Tibial artery (tissue), 4 donors: ENCODE data around the gene PTPRS.

Source experiments
- DNase-seq, 2 donors: peaks; one replicate each; pipeline ENCODE4 v3.0.0-alpha.2; 2019
- H3K27ac ChIP-seq, 2 donors: fragments of 200-600 bp; sonication (generic) in 1 of 2; 1 replicate in 1 of 2; 2 replicates in 1 of 2; pipeline ENCODE4 v1.5.1; 2018 to 2019; ENCODE audit warnings: mild to moderate bottlenecking in 1 of 2
- H3K27me3 ChIP-seq, 2 donors: fragments of 200-600 bp; sonication (generic) in 1 of 2; one replicate each; pipeline versions ENCODE4 v1.5.1 to v1.6.0; 2016 to 2019
- H3K36me3 ChIP-seq, 3 donors: fragments of 200-600 bp; sonication (generic) in 2 of 3; one replicate each; pipeline ENCODE4 v1.5.1; 2016 to 2019; ENCODE audit warnings: mild to moderate bottlenecking in 2 of 3
- H3K4me1 ChIP-seq, 4 donors: fragments of 200-600 bp; sonication (generic) in 2 of 4; 1 replicate in 3 of 4; 2 replicates in 1 of 4; pipeline ENCODE4 v1.5.1; 2016 to 2019
- H3K4me3 ChIP-seq, 2 donors: fragments of 200-600 bp; sonication (generic) in 1 of 2; 1 replicate in 1 of 2; 2 replicates in 1 of 2; pipeline ENCODE4 v1.5.1; 2018 to 2019; ENCODE audit warnings: mild to moderate bottlenecking in 2 of 2
- H3K9me3 ChIP-seq, 3 donors: fragments of 200-600 bp; sonication (generic) in 1 of 3; one replicate each; pipeline ENCODE4 v1.5.1; 2016 to 2019
- CTCF ChIP-seq, 2 experiments: fragments of 200-600 bp in 1 of 2; fragments of 450-650 bp in 1 of 2; IDR thresholded peaks; one replicate each; pipeline ENCODE4 v1.5.1; 2017 to 2019; ENCODE audit warnings: antibody characterized with exemption in 2 of 2, mild to moderate bottlenecking in 1 of 2, moderate library complexity in 1 of 2
- intact Hi-C: fragments of 100-400 bp; cut with DNase I; formaldehyde crosslinking; loops from one replicate; pipeline ENCODE4 v1.15.0; 2023; ENCODE audit warnings: low total_unique reads

The PTPRS gene

DNA sequence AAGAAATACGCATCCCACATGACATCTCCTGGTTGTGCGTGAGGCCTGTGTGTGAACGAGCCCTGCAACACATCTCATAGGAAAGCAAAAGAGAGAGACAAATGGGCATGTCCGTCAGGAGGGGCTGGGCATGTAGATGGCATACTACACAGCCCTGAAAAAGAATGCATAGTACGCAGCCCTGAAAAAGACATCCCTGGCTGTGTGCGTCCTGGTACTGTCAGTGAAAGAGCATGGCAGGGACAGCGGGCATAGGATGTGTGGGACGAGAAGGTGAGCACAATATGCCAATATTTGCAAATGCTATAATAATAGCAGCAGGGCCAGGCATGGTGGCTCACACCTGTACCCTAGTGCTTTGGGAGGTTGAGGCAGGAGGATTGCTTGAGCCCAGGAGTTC, 28.6 kb downstream of the PTPRS start:
- Histone ChIP-seq H3K4me1 (peaks cover 0 to 15% (median 6%) of the 10 kb centered on the region in 4 donors), H3K36me3 (no peaks in the 10 kb centered on the region), H3K27me3 (no peaks in the 10 kb centered on the region), H3K9me3 (no peaks in the 10 kb centered on the region), H3K4me3 (no peak overlapping the region), H3K27ac (no peak overlapping the region)
- intact Hi-C loops, result no loop called here
- no peak for TF ChIP-seq CTCF (IDR thresholded peaks at IDR 0.05)
- no peak for DNase-seq

DNA sequence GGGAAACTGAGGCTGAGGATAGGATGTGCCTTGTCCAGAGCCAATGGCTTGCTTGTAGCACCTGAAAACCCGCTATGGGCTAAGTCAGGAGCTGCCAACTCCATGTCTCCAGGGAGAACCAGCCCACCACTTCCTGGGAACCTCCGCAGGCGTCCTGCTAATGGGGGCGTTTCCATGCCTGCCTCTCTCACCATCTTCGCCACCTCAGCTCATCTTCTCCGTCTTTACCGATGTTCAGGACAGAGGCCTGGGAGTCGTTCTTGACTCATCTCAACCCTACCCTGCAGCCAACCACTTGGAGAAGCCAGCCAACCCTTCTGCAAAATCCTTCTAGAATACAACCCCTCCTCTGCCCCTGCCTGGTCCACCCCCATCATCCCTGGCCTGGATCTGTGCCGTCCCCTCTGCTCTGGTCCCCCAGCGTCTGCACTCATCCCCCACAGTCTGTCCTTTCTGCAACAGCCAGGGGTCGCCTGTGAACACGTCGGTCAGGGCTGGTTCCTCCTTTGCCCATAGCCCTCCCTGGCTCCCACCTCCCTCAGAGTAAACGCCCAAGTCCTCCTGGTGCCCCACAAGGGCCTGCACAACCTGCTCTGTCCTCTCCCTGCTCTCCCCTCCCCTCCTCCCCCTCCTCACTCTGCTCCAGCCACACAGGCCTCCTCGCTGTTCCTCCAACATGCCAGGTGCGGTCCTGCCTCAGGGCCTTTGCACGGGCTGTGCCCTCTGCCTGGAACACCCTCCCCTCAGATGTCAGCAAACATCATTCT, 31.0 kb downstream of the PTPRS start:
- H3K9me3 ChIP-seq, result no peaks in the 10 kb centered on the region
- peak overlapping the region; percentile 88 to 89 for H3K27ac ChIP-seq
- H3K4me1 ChIP-seq, result peaks cover 0 to 15% (median 6%) of the 10 kb centered on the region in 4 donors
- no peak overlapping the region for H3K4me3 ChIP-seq
- H3K27me3 ChIP-seq, result no peaks in the 10 kb centered on the region
- DNase-seq, result no peak
- H3K36me3 ChIP-seq, result no peaks in the 10 kb centered on the region
- intact Hi-C loops, result no loop called here
- TF ChIP-seq CTCF (IDR thresholded peaks at IDR 0.05), result no peak

DNA sequence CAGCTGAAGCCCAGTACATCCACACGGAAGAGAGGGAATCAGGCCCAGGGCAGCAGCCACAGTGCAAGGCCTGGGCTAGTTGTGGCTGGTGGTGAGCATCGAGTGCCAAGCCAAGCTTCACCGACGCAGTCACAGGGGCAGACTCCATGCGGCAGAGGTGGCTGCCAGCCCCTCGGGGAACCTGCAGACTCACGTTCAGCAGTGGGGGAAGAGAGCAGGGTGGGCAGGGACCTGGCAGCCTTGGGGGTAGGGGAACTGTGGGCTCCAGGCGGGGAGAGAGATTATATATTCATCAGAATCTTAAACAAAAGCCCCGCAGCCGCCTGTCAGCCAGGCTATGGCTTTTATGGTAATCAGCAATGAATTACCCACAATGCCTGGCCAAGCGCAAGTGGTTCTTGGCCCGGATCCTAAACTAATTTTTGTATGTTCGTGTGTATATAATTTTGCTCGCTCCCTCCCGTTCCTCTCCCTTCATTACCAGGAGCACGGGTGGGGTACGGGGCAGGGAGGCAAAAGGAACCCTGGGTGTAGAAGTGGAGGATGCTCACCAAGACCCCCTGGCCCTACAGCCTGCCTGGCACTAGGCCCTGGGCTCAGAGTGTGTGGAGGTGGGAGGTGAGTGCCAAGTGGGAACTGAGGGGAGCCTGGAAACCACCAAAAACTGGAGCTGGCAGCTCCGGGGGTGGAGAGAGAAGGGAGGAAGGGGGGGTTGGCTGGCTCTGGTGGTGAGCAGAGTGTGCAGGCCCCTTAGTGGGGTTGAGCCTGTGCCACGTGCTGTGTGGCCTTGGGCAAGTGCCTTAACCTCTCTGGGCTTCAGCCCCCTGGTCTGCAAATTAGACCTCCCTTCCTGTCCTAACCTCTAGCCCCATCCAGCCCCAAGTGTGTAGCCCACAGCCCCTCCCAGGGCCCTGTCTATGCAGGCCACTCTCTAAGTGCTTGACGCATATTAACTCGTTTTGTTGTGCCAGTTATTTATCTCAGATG, 31.9 kb downstream of the PTPRS start:
- H3K9me3 ChIP-seq, result no peaks in the 10 kb centered on the region
- H3K4me3 ChIP-seq, result peak overlapping the region; percentile 42 to 51
- H3K4me1 ChIP-seq, result peaks cover 0 to 15% (median 6%) of the 10 kb centered on the region in 4 donors
- no peak for TF ChIP-seq CTCF (IDR thresholded peaks at IDR 0.05)
- no peaks in the 10 kb centered on the region for H3K27me3 ChIP-seq
- peak overlapping the region; percentile 88 to 89 for H3K27ac ChIP-seq
- DNase-seq, result peak; percentile 76 to 92
- no peaks in the 10 kb centered on the region for H3K36me3 ChIP-seq
- intact Hi-C loops, result no loop called here

DNA sequence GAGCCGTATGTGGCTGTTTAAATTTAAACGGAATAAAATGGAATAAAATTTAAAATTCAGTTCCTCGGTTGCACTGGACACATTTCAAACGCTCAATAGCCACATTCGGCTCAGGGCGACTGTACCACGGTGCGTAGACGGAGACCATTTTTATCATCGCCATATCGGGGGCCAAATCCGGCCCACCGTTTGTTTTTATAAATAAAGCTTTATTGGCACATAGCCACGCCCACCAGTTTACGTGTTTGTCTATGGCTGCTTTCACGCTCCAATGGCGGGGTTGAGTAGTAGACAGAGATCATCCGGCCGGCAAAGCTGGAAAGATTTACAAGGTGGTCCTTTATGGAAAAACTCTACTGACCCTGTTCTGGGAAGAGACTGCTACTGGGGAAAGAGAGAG, 33.0 kb downstream of the PTPRS start:
- Histone ChIP-seq H3K9me3 (no peaks in the 10 kb centered on the region), H3K4me1 (peaks cover 0 to 15% (median 6%) of the 10 kb centered on the region in 4 donors), H3K4me3 (no peak overlapping the region), H3K36me3 (no peaks in the 10 kb centered on the region), H3K27ac (peak overlapping the region in 1 of 2 donors; percentile 89), H3K27me3 (no peaks in the 10 kb centered on the region)
- DNase-seq, result no peak
- intact Hi-C loops, result no loop called here
- TF ChIP-seq CTCF (IDR thresholded peaks at IDR 0.05), result no peak

GRCh38 chr19:5305163-5305562, 35.4 kb downstream of the PTPRS start:
- Histone ChIP-seq H3K27me3 (no peaks in the 10 kb centered on the region), H3K4me1 (peaks cover 0 to 15% (median 6%) of the 10 kb centered on the region in 4 donors), H3K4me3 (no peak overlapping the region), H3K9me3 (no peaks in the 10 kb centered on the region), H3K27ac (no peak overlapping the region), H3K36me3 (no peaks in the 10 kb centered on the region)
- intact Hi-C loops, result no loop called here
- TF ChIP-seq CTCF (IDR thresholded peaks at IDR 0.05), result no peak
- DNase-seq, result no peak
